Parathyroid adenoma (tissue), 2 donors: ENCODE measurements around the gene CAMK2D.

Experiments
- H2AFZ ChIP-seq: fragments of 300-600 bp; sonication (generic); one replicate; pipeline ENCODE4 v1.7.0; 2017; ENCODE audit warnings: antibody characterized with exemption, mild to moderate bottlenecking
- H3K27ac ChIP-seq: fragments of 300-600 bp; sonication (generic); one replicate; pipeline ENCODE4 v1.7.0; 2017
- H3K27me3 ChIP-seq: fragments of 300-600 bp; sonication (generic); one replicate; pipeline ENCODE4 v1.7.0; 2017; ENCODE audit warnings: low read length; ENCODE audit not compliant: control insufficient read depth, insufficient read depth
- H3K36me3 ChIP-seq: fragments of 300-600 bp; sonication (generic); one replicate; pipeline ENCODE4 v1.7.0; 2017; ENCODE audit warnings: low read length; ENCODE audit not compliant: control insufficient read depth, insufficient read depth
- H3K4me1 ChIP-seq: fragments of 300-600 bp; sonication (generic); one replicate; pipeline ENCODE4 v1.7.0; 2017; ENCODE audit warnings: control low read depth
- H3K4me2 ChIP-seq: fragments of 300-600 bp; sonication (generic); one replicate; pipeline ENCODE4 v1.7.0; 2017; ENCODE audit warnings: low read length
- H3K4me3 ChIP-seq: fragments of 300-600 bp; sonication (generic); one replicate; pipeline ENCODE4 v1.7.0; 2017; ENCODE audit warnings: low read depth, low read length
- H3K79me2 ChIP-seq: fragments of 300-600 bp; sonication (generic); one replicate; pipeline ENCODE4 v1.7.0; 2017; ENCODE audit warnings: control low read depth
- H3K9ac ChIP-seq: fragments of 300-600 bp; sonication (generic); one replicate; pipeline ENCODE4 v1.7.0; 2017; ENCODE audit warnings: mild to moderate bottlenecking
- H3K9me3 ChIP-seq: fragments of 300-600 bp; sonication (generic); one replicate; pipeline ENCODE4 v1.7.0; 2017; ENCODE audit warnings: low read length; ENCODE audit not compliant: control insufficient read depth
- TF ChIP-seq, protein P1 (sequence below): fragments of 300-600 bp; sonication (generic); IDR thresholded peaks from one replicate; pipeline ENCODE4 v1.7.0; 2017; ENCODE audit warnings: antibody characterized with exemption, mild to moderate bottlenecking
- donor health status: primary hyperparathyroidism.

The CAMK2D gene

DNA sequence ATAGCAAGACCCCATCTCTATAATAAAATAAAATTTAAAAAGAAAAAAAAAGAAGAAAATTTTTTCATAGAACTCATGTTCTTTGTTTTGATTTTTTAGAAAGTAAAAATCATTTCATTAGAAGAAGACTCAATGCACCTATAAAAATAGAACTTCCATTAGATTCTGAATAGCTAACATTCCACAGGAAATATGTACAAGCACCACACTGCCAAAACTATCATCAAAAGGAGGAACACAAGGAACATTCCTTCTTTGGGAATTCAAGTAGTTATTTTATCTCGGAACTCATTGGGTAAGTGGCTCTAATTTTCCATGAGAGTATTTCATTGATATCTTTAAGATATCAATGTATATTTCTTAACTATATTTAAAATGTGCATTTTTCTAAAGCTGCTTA is 157.6 kb downstream of the CAMK2D start:
- Histone ChIP-seq H3K4me2 (no peak overlapping the region), H3K27ac (no peak overlapping the region), H3K4me1 (no peaks in the 10 kb centered on the region), H2AFZ (no peak overlapping the region), H3K36me3 (no peaks in the 10 kb centered on the region), H3K79me2 (no peaks in the 10 kb centered on the region), H3K9ac (no peak overlapping the region), H3K9me3 (no peaks in the 10 kb centered on the region), H3K4me3 (no peak overlapping the region), H3K27me3 (no peaks in the 10 kb centered on the region)
- TF ChIP-seq, protein P1, sequence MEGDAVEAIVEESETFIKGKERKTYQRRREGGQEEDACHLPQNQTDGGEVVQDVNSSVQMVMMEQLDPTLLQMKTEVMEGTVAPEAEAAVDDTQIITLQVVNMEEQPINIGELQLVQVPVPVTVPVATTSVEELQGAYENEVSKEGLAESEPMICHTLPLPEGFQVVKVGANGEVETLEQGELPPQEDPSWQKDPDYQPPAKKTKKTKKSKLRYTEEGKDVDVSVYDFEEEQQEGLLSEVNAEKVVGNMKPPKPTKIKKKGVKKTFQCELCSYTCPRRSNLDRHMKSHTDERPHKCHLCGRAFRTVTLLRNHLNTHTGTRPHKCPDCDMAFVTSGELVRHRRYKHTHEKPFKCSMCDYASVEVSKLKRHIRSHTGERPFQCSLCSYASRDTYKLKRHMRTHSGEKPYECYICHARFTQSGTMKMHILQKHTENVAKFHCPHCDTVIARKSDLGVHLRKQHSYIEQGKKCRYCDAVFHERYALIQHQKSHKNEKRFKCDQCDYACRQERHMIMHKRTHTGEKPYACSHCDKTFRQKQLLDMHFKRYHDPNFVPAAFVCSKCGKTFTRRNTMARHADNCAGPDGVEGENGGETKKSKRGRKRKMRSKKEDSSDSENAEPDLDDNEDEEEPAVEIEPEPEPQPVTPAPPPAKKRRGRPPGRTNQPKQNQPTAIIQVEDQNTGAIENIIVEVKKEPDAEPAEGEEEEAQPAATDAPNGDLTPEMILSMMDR = no peak

DNA sequence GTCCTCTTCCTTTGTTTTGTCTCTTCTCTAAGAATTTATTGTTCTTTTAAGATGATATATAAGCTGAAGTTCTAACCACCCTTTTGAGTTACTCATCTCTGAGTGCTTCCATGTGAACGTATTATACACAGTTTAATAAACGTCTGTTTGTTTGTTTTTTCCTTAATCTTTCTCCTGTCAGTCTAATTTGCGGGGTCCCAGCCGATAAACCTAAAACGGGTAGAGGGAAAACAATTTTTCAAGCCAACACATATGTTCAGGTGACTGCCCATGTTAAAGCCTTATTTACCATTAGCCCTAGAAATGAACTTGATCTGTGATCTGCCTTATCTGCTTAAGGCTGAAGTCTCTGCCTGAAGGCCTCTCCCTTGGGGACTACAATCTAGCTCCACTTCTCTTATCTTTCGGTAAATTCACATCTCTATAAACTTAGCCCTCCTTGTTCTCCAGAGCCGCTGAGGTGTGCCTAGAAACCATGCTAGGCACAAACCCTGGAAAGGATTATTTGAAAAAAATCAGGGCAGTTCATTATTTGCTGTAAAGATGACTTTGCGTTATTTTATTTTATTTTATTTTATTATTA is 158.8 kb downstream of the CAMK2D start:
- no peaks in the 10 kb centered on the region for H3K36me3 ChIP-seq
- H3K27ac ChIP-seq = no peak overlapping the region

GRCh38 chr4:113601636-113602035 is 159.9 kb downstream of the CAMK2D start:
- no peak overlapping the region for H2AFZ ChIP-seq
- H3K36me3 ChIP-seq = no peaks in the 10 kb centered on the region
- no peak overlapping the region for H3K27ac ChIP-seq
- H3K4me2 ChIP-seq = no peak overlapping the region
- no peaks in the 10 kb centered on the region for H3K9me3 ChIP-seq
- H3K27me3 ChIP-seq = no peaks in the 10 kb centered on the region
- no peaks in the 10 kb centered on the region for H3K79me2 ChIP-seq
- H3K4me1 ChIP-seq = no peaks in the 10 kb centered on the region
- TF ChIP-seq, protein P1 = no peak
- no peak overlapping the region for H3K9ac ChIP-seq
- H3K4me3 ChIP-seq = no peak overlapping the region

More for the DNA sequence above, 158.8 kb downstream of the CAMK2D start:
- TF ChIP-seq, protein P1 = no peak
- Histone ChIP-seq H3K27me3 (no peaks in the 10 kb centered on the region), H3K9ac (no peak overlapping the region), H2AFZ (no peak overlapping the region), H3K79me2 (no peaks in the 10 kb centered on the region), H3K4me3 (no peak overlapping the region), H3K4me2 (no peak overlapping the region), H3K4me1 (no peaks in the 10 kb centered on the region), H3K9me3 (no peaks in the 10 kb centered on the region)

DNA sequence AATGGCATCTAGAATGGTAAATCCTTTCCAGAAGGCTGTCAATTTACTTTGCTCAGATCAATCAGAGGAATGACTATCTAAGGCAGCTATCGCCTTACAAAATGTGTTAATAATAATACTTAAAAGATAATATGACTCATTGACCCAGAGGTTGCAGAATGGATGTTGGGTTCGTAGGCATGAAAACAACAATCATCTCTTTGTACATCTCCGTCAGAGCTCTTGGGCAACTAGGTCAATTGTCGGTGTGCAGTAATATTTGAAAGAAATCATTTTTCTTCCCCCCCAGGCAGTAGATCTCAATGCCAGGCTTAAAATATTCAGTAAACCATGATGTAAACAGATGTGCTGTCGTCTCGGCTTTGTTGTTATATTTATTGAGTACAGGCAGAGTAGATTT is 165.1 kb downstream of the CAMK2D start:
- Histone ChIP-seq H3K4me1 (no peaks in the 10 kb centered on the region), H3K36me3 (no peaks in the 10 kb centered on the region), H3K9me3 (no peaks in the 10 kb centered on the region), H3K4me3 (no peak overlapping the region), H3K79me2 (no peaks in the 10 kb centered on the region), H2AFZ (no peak overlapping the region), H3K27ac (no peak overlapping the region), H3K4me2 (no peak overlapping the region), H3K9ac (no peak overlapping the region), H3K27me3 (no peaks in the 10 kb centered on the region)
- TF ChIP-seq, protein P1 = no peak

- no peaks in the 10 kb centered on the region for H3K4me1 ChIP-seq
- no peak overlapping the region for H3K9ac ChIP-seq
- TF ChIP-seq, protein P1 = no peak
- no peak overlapping the region for H3K4me2 ChIP-seq
- H2AFZ ChIP-seq = no peak overlapping the region
- no peaks in the 10 kb centered on the region for H3K79me2 ChIP-seq
- no peak overlapping the region for H3K27ac ChIP-seq
- H3K4me3 ChIP-seq = no peak overlapping the region
- H3K9me3 ChIP-seq = no peaks in the 10 kb centered on the region
- no peaks in the 10 kb centered on the region for H3K27me3 ChIP-seq
- no peaks in the 10 kb centered on the region for H3K36me3 ChIP-seq
These were observed 167.3 kb downstream of the CAMK2D start for GRCh38 chr4:113594231-113594556.
